ENCODE data around the gene TMEM235.
"Not testable (repeated sequence)": the region's sequence is repeated elsewhere in the genome, so short reads cannot be mapped to it uniquely, and the experiment has no call there.

The TMEM235 gene

GRCh38 chr17:78219396-78220150 lies 11.9 kb upstream of the TMEM235 start:
- no peak for DNase-seq

- DNase-seq: no peak
These were observed 8.4 kb upstream of the TMEM235 start for GRCh38 chr17:78223061-78223460.

- no peak for DNase-seq
These were observed 7.7 kb upstream of the TMEM235 start for GRCh38 chr17:78223765-78224164.

GRCh38 chr17:78224231-78225087 lies 7.0 kb upstream of the TMEM235 start:
- no peak for DNase-seq

- no peak for DNase-seq
These were observed 6.2 kb upstream of the TMEM235 start for GRCh38 chr17:78225088-78225865.

GRCh38 chr17:78226055-78226758 lies 5.2 kb upstream of the TMEM235 start:
- DNase-seq: no peak

DNA sequence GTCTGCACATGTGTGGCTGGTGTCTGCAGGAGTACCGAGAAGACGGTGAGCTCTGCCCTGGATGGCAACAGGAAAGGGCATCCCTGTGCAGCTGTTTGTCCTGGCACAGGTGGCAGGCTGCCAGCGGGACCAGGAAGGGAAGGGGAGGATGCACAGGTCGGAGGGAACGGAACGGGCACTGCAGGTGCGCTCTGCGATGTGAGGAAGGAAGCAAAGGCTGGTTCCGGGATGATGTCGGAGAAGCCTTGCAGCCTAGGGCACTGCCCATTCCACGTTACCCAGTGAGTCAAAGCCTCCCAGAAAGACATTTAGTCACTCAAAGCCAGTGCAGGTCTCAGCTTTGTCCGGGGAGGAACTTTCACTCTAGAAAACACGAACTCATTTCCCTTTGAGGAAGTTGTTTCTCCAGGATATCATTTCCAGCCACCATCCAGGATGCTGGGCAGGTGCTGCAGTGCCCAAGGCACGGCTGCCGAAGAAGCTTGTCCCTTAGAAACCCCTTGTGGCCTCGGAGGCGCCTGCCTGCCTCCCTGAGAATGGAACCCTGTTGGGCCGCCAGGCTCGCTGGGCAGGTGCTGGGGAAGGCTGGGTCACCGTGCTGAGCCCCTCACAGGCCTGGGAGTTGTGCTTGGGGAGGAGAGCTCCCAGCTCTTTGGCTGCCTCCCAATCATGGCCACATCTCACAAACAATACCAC lies 4.5 kb upstream of the TMEM235 start:
- DNase-seq: no peak

GRCh38 chr17:78227455-78227916 lies 3.9 kb upstream of the TMEM235 start:
- no peak for DNase-seq

DNA sequence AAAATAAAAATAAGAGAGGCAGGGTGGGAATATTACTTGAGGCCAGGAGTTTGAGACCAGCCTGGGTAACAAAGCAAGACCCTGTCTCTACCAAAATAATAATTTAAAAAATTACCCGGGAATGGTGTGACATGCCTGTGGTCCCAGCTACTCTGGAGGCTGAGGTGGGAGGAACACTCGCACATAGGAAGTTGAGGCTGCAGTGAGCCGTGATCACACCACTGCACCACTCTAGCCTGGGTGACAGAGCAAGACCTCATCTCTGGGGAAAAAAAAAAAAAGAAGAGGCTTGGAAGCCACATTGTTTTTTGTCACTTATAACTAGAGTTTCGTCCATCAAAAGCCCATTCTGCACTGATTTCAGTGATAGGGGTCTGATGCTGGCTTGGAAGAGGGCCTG lies 3.3 kb upstream of the TMEM235 start:
- no peak for DNase-seq

DNA sequence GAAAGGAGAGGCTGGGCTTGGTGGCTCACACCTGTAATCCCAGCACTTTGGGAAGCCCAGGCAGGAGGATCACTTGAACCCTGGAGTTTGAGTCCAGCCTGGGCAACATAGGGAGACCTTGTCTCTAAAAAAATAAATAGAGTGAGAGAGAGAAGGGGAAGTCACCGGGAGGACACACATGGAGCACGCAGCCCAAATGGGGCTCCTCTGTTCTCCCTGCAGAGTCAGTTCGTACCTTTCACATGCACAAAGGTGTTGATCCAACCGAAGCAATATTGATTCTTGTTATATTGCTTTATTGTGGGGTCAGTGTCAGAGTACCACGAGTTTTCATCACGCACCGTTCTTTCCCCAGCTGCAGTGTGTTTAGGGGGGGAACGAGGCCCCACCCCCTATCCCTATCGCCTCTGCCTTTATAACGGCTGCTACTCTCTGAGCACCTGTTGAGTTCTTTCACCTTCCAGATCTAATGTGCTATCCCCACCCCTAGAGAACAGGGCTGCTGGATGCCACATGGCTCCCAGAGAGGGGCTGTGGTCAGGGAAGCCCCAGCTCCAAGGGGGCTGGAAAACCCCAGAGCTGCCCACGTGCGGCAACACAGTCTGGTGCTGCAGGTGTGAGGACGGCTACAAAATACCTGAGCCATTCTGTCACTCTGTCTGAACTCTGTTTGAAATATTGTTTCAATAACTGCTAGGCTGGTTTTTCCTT lies 1.0 kb upstream of the TMEM235 start:
- DNase-seq: no peak

- DNase-seq: no peak
These were observed 794 bp downstream of the TMEM235 start for GRCh38 chr17:78231991-78232858.

DNA sequence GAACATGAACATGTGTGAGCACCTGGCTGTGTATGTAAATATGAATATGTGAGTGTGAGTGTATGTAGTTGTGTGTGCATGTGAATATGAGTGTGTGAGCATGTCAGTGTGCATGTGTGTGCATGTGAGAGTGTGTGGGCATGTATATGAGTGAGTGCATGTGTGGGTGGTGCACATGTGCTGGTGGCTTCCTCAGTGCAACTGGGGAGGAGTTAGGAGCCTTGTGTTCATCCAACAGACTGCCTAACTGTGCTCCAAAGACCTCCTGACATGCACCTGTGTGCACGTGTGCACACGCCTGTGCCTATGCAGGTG lies 1.4 kb downstream of the TMEM235 start:
- no peak for DNase-seq

DNA sequence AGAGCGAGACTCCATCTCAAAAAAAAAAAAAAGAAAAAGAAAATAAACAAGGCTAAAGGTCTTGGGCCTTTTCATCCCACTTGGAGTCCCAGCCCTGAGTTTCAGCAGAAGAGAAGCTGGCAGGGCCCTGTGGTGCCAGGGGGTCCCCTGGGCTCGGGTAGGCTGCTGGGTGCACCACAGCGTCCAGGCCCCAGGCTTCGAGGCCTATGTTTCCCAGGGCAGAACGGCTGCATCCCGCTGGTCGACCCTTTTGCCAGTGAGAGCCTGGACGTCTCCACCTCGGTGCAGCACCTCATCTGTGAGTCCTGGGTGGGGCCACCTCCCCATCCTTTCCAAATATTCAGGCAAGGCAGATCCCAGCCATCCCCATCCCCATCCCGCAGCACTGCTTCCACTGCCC lies 2.2 kb downstream of the TMEM235 start:
- DNase-seq: no peak

DNA sequence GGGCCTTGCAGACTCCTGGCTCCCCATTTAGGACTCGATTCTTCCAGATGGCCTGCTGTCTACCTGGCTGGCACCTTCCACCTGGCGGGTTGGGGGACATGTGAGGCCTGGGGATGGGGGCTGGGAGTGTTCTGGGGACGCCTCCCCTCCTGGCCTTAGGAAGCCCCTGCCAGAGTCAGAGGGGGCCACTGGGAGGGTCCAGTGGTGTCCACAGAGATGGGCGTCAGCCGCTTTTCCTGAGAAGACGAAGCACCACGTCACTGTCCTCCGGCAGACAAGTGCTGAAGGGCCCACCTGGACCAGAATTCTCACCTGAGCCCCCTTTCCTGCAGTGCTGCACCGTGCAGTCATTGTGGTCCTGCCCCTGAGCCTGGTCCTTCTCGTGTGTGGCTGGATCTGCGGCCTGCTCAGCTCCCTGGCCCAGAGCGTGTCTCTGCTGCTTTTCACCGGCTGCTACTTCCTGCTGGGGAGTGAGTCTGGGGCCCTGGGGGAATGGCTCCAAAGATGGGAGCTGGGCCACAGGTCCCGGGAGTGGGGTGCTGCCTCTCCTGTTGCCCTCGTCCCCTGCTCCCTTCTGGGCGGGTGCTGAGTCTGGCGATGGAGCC lies 2.9 kb downstream of the TMEM235 start:
- no peak for DNase-seq

DNA sequence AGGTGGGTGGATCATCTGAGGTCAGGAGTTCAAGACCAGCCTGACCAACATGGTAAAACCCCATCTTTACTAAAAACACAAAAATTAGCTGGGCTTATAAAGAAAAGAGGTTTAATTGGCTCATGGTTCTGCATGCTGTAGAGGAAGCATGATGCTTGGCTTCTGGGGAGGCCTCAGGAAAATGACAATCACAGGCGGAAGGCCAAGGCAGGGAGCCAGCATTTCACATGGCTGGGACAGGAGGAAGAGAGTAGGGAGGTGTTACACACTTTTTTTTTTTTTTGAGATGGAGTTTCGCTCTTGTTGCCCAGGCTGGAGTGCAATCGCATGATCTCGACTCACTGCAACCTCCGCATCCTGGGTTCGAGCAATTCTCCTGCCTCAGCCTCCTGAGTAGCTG lies 3.6 kb downstream of the TMEM235 start:
- DNase-seq: not testable (repeated sequence)

- DNase-seq: no peak
These were observed 4.5 kb downstream of the TMEM235 start for GRCh38 chr17:78235885-78236284.

DNA sequence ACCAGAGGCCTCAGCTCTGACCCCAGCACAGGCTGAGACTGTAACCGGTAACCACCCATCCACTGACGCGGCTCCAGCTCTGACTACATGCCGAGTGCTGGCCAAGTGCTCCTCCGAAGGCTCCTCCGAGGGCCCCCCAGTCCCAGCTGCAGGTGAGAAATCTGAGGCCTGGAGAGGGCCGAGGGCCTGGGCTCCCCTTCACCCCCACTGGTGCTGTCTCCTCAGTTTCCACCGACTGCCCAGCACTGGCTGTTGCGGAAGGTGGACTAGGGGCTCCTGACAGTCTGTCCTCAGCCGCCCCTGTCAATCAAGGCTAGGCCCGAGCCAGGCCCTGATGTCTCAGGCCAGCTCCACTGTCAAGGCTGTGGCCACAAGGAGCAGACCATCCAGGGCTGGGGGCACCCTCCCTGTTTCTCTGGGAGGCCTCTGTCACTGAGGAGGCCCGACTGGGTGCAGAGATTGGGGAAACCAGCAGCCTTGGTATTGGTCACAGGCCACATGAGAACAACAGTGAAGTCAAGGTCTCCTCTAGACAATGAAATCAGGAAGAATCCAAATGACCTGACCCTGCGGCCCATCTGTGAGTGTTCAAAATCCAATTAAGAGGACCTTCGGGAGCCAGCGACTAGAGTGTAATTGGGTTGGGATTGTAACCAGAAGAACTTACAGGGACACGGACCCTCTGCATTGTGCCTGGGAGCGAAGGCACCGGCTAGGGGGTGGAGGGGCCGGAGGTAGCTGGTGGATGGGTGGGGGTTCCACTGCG lies 5.1 kb downstream of the TMEM235 start:
- no peak for DNase-seq

- DNase-seq: no peak
These were observed 6.1 kb downstream of the TMEM235 start for GRCh38 chr17:78237401-78238012.

Data from NCI-H1092 (cell line).